ENCODE measurements around the gene FBXO36.
A peak's percentile ranks its signal among the peaks of the same experiment; 100 is the strongest.
"Not testable (repeated sequence)": the region's sequence is repeated elsewhere in the genome, so short reads cannot be mapped to it uniquely, and the experiment has no call there.

The FBXO36 gene

GRCh38 chr2:229922449-229923386 lies at the start of gene FBXO36:
Gene FBXO36, plus strand, starts transcription at chr2:229922503. Its CDS starts 11 bp downstream, at chr2:229922514.
- DNase-seq (ENCODE audit: low read depth, low spot score), result no peak
- peak within 1 kb of the TSS; percentile 97 for H3K27ac ChIP-seq

- no peak overlapping the region for H3K27ac ChIP-seq
- DNase-seq (ENCODE audit: low read depth, low spot score), result no peak
Observed at GRCh38 chr2:229873123-229873581, 49.2 kb upstream of the FBXO36 start.

- no peak for DNase-seq (ENCODE audit: low read depth, low spot score)
- no peak overlapping the region for H3K27ac ChIP-seq
Observed at GRCh38 chr2:229874647-229875046, 47.7 kb upstream of the FBXO36 start.

GRCh38 chr2:229875549-229875948 lies 46.8 kb upstream of the FBXO36 start:
- DNase-seq (ENCODE audit: low read depth, low spot score), result no peak
- peak overlapping the region; percentile 35 for H3K27ac ChIP-seq

GRCh38 chr2:229879191-229879950 lies 42.9 kb upstream of the FBXO36 start:
- H3K27ac ChIP-seq, result no peak overlapping the region
- no peak for DNase-seq (ENCODE audit: low read depth, low spot score)

GRCh38 chr2:229880892-229881586 lies 41.3 kb upstream of the FBXO36 start:
- no peak overlapping the region for H3K27ac ChIP-seq
- DNase-seq (ENCODE audit: low read depth, low spot score), result no peak

GRCh38 chr2:229882583-229882982 lies 39.7 kb upstream of the FBXO36 start:
- DNase-seq (ENCODE audit: low read depth, low spot score), result no peak
- no peak overlapping the region for H3K27ac ChIP-seq

GRCh38 chr2:229884775-229885699 lies 37.3 kb upstream of the FBXO36 start:
- no peak overlapping the region for H3K27ac ChIP-seq
- DNase-seq (ENCODE audit: low read depth, low spot score), result no peak

- no peak overlapping the region for H3K27ac ChIP-seq
- DNase-seq (ENCODE audit: low read depth, low spot score), result no peak
Observed at GRCh38 chr2:229887441-229887840, 34.9 kb upstream of the FBXO36 start.

- no peak for DNase-seq (ENCODE audit: low read depth, low spot score)
Observed at GRCh38 chr2:229888031-229888430, 34.3 kb upstream of the FBXO36 start.

GRCh38 chr2:229889023-229889422 lies 33.3 kb upstream of the FBXO36 start:
- no peak for DNase-seq (ENCODE audit: low read depth, low spot score)
- H3K27ac ChIP-seq, result no peak overlapping the region

More at GRCh38 chr2:229888031-229888430, 34.3 kb upstream of the FBXO36 start:
- H3K27ac ChIP-seq, result no peak overlapping the region

- no peak overlapping the region for H3K27ac ChIP-seq
- no peak for DNase-seq (ENCODE audit: low read depth, low spot score)
Observed at GRCh38 chr2:229896857-229897256, 25.4 kb upstream of the FBXO36 start.

GRCh38 chr2:229899604-229900003 lies 22.7 kb upstream of the FBXO36 start:
- DNase-seq (ENCODE audit: low read depth, low spot score), result no peak
- H3K27ac ChIP-seq, result no peak overlapping the region

GRCh38 chr2:229900012-229900411 lies 22.3 kb upstream of the FBXO36 start:
- no peak overlapping the region for H3K27ac ChIP-seq
- DNase-seq (ENCODE audit: low read depth, low spot score), result no peak

- H3K27ac ChIP-seq; DNase-seq (ENCODE audit: low read depth, low spot score): not testable (repeated sequence)
Observed at GRCh38 chr2:229900514-229900913, 21.8 kb upstream of the FBXO36 start.

GRCh38 chr2:229901819-229902218 lies 20.5 kb upstream of the FBXO36 start:
- H3K27ac ChIP-seq, result peak overlapping the region; percentile 42
- DNase-seq (ENCODE audit: low read depth, low spot score), result no peak

GRCh38 chr2:229903037-229903436 lies 19.3 kb upstream of the FBXO36 start:
- no peak overlapping the region for H3K27ac ChIP-seq
- no peak for DNase-seq (ENCODE audit: low read depth, low spot score)

- H3K27ac ChIP-seq, result no peak overlapping the region
- no peak for DNase-seq (ENCODE audit: low read depth, low spot score)
Observed at GRCh38 chr2:229905601-229906000, 16.7 kb upstream of the FBXO36 start.

GRCh38 chr2:229909090-229909489 lies 13.2 kb upstream of the FBXO36 start:
- DNase-seq (ENCODE audit: low read depth, low spot score), result no peak
- H3K27ac ChIP-seq, result no peak overlapping the region

All from epithelial cell of prostate (primary cell).